NCI-H510A (cell line): Measurements from ENCODE around the gene CLN5.

Experiments used
- DNase-seq: peaks from one replicate; lab custom pipeline; 2025; lab: John Stamatoyannopoulos, UW

CLN5 gene

GRCh38 chr13:77019756-77020155 is 27.9 kb downstream of the CLN5 start:
- DNase-seq, result no peak

GRCh38 chr13:77022341-77022740 is 30.5 kb downstream of the CLN5 start:
- no peak for DNase-seq

GRCh38 chr13:77026255-77026860 is 34.5 kb downstream of the CLN5 start:
- DNase-seq, result peak; percentile 60

GRCh38 chr13:77026861-77027621 is 35.2 kb downstream of the CLN5 start, which contains the start of gene FBXL3:
FBXL3 (minus strand) TSS chr13:77027159; CDS start chr13:77021860, 5,299 bp downstream.
- DNase-seq, result peak; percentile 63

GRCh38 chr13:77028202-77028601 is 36.3 kb downstream of the CLN5 start:
- DNase-seq, result peak; percentile 44

- no peak for DNase-seq
These were observed 37.6 kb downstream of the CLN5 start for GRCh38 chr13:77029436-77029835.

- no peak for DNase-seq
These were observed 39.9 kb downstream of the CLN5 start for GRCh38 chr13:77031656-77032243.

GRCh38 chr13:77033717-77034302 is 41.9 kb downstream of the CLN5 start:
- no peak for DNase-seq

GRCh38 chr13:77034881-77035280 is 43.0 kb downstream of the CLN5 start:
- no peak for DNase-seq

- DNase-seq, result no peak
These were observed 44.4 kb downstream of the CLN5 start for GRCh38 chr13:77036279-77036678.

GRCh38 chr13:77038907-77039480 is 47.1 kb downstream of the CLN5 start:
- DNase-seq, result no peak

- DNase-seq, result peak; percentile 42
These were observed 48.2 kb downstream of the CLN5 start for GRCh38 chr13:77040076-77040475.

- DNase-seq, result no peak
These were observed 49.0 kb downstream of the CLN5 start for GRCh38 chr13:77040835-77041234.

GRCh38 chr13:77042566-77043177 is 50.8 kb downstream of the CLN5 start:
- no peak for DNase-seq

GRCh38 chr13:77047649-77048343 is 55.9 kb downstream of the CLN5 start:
- no peak for DNase-seq

- no peak for DNase-seq
These were observed 56.8 kb downstream of the CLN5 start for GRCh38 chr13:77048681-77049080.

- no peak for DNase-seq
These were observed 61.3 kb downstream of the CLN5 start for GRCh38 chr13:77053192-77053591.
